Progenitor cell of endocrine pancreas (in vitro differentiated cells): ENCODE measurements around the gene GOLGB1. TPM values are rescaled to one million over a fixed set of nuclear protein-coding genes. Genes with fewer than 3 reads are reported as not detected.

Experiments used
- DNase-seq: peaks from one replicate; pipeline ENCODE4 v3.0.0; 2021; ENCODE audit warnings: low spot score; ENCODE audit not compliant: unreplicated experiment
- H3K27ac Mint-ChIP-seq: 2 replicates; pipeline ENCODE4 v1.8.0; 2021; ENCODE audit warnings: mild to moderate bottlenecking, moderate library complexity, mixed read lengths
- H3K27me3 Mint-ChIP-seq: 2 replicates; pipeline ENCODE4 v1.8.0; 2021; ENCODE audit warnings: mixed read lengths
- H3K36me3 Mint-ChIP-seq: 2 replicates; pipeline ENCODE4 v1.8.0; 2022; ENCODE audit warnings: mixed read lengths; ENCODE audit not compliant: insufficient read depth
- H3K4me1 Mint-ChIP-seq: 2 replicates; pipeline ENCODE4 v1.8.0; 2021; ENCODE audit warnings: low read depth, mixed read lengths
- H3K4me3 Mint-ChIP-seq: 2 replicates; pipeline ENCODE4 v1.8.0; 2021; ENCODE audit warnings: low read depth, mild to moderate bottlenecking, moderate library complexity, mixed read lengths
- H3K9me3 Mint-ChIP-seq: 2 replicates; pipeline ENCODE4 v1.8.0; 2021; ENCODE audit warnings: low read depth, mixed read lengths
- total RNA-seq: library from RNA; stranded (reverse); gene quantifications from 2 replicates; pipeline ENCODE4 v1.2.1, GENCODE V29; 2021
- TF ChIP-seq, protein P1 (sequence below): fragments of 200-600 bp; sonication (generic); IDR thresholded peaks from one replicate; pipeline ENCODE4 v1.5.0; 2021; ENCODE audit warnings: antibody characterized with exemption, mild to moderate bottlenecking; ENCODE audit not compliant: unreplicated experiment

GOLGB1 gene
- total RNA-seq, 1 donor from 2014 or later, result 63.0 TPM

DNA sequence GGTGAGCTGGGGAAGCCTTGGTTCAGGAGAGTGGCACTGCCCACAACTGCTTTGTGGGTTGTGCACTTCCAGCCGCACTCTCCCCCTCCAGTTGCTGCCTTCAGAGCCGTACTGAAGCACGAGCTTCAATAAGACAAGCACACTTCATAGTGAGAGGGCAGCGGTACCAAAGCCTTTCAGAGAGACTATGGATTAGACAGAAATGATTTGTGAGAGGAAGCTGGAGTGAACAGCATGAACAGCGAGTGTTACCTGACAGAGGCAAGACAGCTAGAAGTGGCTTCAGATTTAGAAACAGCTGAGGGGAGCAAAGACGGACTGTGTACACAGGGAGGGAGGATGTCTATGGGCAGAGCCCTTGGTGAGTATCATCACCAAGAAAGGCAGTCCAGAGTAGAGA is 119.9 kb downstream of the GOLGB1 start:
- Mint-ChIP-seq H3K4me1 (no peaks in the 10 kb centered on the region), H3K9me3 (no peaks in the 10 kb centered on the region), H3K4me3 (no peak overlapping the region), H3K27ac (no peak overlapping the region), H3K27me3 (no peaks in the 10 kb centered on the region), H3K36me3 (no peaks in the 10 kb centered on the region)
- no peak for DNase-seq
- TF ChIP-seq, protein P1, sequence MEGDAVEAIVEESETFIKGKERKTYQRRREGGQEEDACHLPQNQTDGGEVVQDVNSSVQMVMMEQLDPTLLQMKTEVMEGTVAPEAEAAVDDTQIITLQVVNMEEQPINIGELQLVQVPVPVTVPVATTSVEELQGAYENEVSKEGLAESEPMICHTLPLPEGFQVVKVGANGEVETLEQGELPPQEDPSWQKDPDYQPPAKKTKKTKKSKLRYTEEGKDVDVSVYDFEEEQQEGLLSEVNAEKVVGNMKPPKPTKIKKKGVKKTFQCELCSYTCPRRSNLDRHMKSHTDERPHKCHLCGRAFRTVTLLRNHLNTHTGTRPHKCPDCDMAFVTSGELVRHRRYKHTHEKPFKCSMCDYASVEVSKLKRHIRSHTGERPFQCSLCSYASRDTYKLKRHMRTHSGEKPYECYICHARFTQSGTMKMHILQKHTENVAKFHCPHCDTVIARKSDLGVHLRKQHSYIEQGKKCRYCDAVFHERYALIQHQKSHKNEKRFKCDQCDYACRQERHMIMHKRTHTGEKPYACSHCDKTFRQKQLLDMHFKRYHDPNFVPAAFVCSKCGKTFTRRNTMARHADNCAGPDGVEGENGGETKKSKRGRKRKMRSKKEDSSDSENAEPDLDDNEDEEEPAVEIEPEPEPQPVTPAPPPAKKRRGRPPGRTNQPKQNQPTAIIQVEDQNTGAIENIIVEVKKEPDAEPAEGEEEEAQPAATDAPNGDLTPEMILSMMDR, result no peak

DNA sequence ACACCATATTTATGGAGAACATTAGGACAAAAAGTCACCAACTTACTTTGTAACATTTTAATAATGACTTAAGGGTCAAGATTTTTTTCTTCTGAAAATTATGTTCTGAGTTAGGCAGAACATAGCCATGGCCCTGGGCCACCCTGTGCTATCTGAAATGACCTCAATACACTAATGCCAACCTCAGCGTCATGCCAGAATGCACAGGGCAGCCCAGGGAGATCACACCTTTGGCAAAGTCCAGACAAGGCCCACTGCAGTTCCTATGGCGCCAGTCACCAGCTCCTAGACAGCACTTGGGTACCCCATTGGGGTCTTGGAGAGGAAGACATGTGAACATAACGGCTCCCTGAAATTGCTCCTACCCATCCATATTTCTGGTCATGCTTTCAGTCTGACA is 121.9 kb downstream of the GOLGB1 start:
- Mint-ChIP-seq H3K36me3 (no peaks in the 10 kb centered on the region), H3K9me3 (no peaks in the 10 kb centered on the region), H3K4me3 (no peak overlapping the region), H3K4me1 (peaks cover 2% of the 10 kb centered on the region), H3K27ac (no peak overlapping the region), H3K27me3 (no peaks in the 10 kb centered on the region)
- DNase-seq, result no peak
- TF ChIP-seq, protein P1, result no peak

GRCh38 chr3:121627211-121627610 is 122.3 kb downstream of the GOLGB1 start:
- TF ChIP-seq, protein P1, result no peak
- no peak overlapping the region for H3K4me3 Mint-ChIP-seq
- peaks cover 2% of the 10 kb centered on the region for H3K4me1 Mint-ChIP-seq
- H3K9me3 Mint-ChIP-seq, result no peaks in the 10 kb centered on the region
- H3K27ac Mint-ChIP-seq, result no peak overlapping the region
- no peaks in the 10 kb centered on the region for H3K27me3 Mint-ChIP-seq
- no peak for DNase-seq
- no peaks in the 10 kb centered on the region for H3K36me3 Mint-ChIP-seq

DNA sequence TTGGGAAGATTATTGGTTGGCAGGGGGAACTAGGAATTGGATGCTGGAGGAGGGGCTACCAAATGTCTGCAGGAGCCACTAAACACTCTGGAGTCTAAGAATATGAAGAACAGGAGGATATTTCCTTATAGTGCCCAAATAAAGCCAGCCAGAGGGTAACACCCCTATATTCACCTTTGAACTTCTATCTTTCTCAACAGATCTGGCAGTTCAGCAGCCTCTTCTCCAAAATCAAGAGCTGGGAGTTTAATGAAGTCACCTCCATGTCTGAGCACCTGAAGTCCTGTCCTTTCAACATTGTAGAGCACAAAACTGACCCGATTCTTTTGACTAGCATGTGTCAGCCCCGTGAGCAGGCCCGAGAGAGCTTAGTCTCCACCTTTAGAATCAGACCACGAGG is 123.0 kb downstream of the GOLGB1 start:
- H3K36me3 Mint-ChIP-seq, result no peaks in the 10 kb centered on the region
- H3K27ac Mint-ChIP-seq, result no peak overlapping the region
- no peaks in the 10 kb centered on the region for H3K9me3 Mint-ChIP-seq
- peaks cover 2% of the 10 kb centered on the region for H3K4me1 Mint-ChIP-seq
- no peak overlapping the region for H3K4me3 Mint-ChIP-seq
- TF ChIP-seq, protein P1, result no peak
- DNase-seq, result no peak
- peaks cover 2% of the 10 kb centered on the region for H3K27me3 Mint-ChIP-seq

DNA sequence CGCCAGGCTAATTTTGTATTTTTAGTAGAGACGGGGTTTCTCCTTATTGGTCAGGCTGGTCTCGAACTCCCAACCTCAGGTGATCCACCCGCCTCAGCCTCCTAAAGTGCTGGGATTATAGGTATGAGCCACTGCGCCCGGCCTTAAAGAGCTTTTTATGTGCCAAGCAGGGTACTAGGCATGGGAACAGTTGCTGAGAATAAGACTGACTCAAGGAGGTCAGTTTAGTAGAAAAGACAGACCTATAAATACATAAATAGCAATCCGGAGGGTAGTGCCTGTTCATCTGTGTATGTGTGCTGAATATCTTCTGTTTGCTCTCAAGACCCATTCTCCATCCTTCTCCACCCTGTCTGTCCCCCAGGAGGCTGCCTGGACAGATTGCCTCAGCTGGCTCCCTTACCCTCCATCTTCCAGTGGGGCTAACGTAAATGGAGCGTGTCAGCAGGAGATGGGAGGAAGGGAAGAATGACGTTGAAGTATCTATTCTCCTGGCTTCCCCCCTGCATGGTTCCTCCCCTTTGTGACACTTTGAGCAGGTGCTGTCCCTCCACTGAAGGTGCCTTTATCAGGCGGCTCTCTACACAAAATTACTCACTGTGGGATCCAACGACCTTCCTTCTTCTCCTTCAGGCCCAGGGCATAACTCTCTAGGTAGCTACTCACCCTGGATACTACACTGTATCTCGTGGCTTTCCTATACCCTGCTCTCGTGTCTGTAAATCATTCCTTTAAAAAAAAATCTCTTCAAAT is 125.2 kb downstream of the GOLGB1 start:
- Mint-ChIP-seq H3K9me3 (no peaks in the 10 kb centered on the region), H3K4me3 (no peak overlapping the region), H3K36me3 (no peaks in the 10 kb centered on the region), H3K4me1 (peaks cover 2% of the 10 kb centered on the region), H3K27ac (no peak overlapping the region), H3K27me3 (peaks cover 2% of the 10 kb centered on the region)
- TF ChIP-seq, protein P1, result no peak
- no peak for DNase-seq
